ENCODE data around the gene NOM1.
"Not testable (repeated sequence)": the region's sequence is repeated elsewhere in the genome, so short reads cannot be mapped to it uniquely, and the experiment has no call there.

NOM1 gene

GRCh38 chr7:156940421-156941122 is 8.9 kb upstream of the NOM1 start:
- no peak for DNase-seq

DNA sequence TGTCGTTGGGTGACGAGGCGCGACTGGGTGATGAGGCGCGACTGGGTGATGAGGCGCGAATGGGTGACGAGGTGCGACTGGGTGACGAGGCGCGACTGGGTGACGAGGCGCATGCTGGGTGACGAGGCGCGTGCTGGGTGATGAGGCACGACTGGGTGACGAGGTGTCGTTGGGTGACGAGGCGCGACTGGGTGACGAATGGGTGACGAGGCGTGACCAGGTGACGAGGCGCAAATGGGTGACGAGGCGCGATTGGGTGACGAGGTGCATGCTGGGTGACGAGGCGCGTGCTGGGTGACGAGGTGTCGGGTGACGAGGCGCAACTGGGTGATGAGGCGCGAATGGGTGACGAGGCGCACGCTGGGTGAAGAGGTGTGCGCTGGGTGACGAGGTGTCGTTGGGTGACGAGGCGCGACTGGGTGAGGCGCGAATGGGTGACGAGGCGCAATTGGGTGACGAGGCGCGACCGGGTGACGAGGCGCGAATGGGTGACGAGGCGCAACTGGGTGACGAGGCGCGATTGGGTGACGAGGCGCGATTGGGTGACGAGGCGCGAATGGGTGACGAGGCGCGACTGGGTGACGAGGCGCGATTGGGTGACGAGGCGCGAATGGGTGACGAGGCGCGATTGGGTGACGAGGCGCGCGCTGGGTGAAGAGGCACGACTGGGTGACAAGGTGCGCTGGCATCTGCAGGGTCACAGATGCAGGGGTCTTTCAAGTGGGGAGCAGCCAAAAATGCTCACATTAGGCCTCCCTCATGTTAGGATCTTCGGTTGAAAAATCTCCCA is 7.9 kb upstream of the NOM1 start:
- DNase-seq, result no peak

DNA sequence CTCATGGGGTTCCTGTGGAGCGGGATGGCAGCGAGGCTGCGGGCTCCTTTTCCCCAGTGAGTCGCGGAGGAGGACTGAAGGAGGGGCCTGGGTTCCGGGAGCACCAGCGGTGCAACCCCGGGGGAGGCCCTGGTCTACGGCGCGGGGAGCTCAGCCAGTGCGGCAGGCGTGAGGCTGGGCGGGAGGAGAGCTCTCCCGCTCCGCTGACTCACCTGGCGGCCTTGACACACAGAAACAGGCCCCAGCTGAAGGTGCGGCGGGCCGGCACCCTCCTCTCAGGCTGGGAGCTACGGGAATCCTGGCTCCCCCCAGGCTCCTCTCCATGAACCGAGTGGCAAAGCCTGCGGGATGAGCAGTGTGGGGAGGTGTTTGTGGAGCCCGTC is 6.8 kb upstream of the NOM1 start:
- DNase-seq, result no peak

DNA sequence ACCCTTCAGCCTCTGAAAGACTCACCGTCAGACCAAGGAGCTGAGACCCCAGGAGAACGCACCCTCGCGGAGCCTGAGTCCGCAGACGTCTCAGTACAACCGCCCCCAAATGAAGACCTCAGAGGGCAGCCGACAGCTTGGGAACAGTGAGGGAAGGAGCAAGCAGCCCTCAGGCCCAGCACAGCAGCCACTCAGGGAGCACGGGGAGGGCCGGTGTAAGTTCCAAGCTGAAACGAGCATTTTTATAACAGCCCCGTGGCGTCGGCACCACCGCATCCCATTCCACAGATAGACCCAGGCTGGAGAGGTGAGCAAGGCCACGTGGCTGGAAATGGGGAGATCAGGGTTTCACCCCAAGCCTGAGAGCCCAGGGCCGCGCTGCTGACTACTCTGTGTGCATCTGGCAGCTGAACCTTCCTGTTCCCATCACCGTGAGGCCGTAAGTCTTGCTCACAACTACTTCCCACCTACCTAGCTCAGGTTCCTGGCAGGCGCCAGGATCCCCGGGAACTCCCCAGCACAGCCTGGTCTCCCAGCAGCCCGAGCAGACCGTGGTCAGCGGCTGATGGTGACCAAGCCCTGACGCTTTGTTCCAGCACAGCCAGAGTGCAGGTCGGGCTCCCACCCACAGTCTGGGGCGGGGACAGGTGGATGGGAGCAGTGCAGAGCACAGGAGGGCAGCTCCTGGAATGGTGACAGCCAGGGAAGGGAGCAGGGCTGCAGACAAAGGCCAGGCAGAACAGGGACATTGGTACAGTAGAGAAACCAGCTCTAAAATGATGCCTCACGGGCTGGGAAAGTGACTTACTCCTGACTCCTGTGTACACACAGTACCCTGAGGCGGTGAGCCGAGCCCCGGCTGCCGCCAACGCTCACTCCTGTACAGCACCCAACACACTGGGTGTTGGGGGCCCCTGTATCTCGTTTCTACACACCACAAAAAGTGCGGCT is 6.1 kb upstream of the NOM1 start:
- no peak for DNase-seq

GRCh38 chr7:156944876-156945275 is 4.6 kb upstream of the NOM1 start:
- no peak for DNase-seq

DNA sequence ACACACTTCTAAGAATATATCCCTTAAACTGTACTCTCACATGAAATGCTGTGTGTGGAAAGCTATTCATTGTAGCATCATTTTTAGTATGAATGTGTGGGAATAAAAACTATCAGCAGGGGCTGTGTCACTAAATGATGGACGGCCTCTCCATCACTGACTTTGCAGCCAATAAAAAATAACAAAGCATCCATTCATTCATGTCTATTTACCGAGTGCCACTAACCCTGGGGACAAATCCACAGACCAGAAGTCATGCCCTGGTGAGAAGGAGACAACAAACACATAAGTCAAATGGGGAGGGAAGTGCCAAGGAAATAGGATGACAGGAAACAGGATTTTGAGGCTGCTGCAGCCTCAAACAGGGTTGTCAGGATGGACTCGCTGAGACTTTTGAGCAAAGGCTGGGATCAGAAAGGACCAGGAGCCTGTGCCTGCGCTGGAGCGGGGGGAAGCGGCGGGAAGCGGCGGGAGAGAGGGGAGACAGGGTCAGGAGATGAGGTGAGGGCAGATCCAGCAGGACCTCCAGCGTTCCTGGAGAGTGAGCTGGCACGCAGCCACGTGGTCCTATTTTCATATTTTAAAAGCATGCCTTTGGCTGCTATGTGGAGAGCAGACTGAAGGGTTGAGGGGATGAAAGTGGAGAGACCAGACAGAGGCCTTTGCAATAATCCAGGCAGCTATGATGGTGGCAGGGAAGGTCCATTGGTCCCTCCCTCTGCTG is 2.2 kb upstream of the NOM1 start:
- no peak for DNase-seq

GRCh38 chr7:156948361-156948760 is 1.2 kb upstream of the NOM1 start:
- DNase-seq, result no peak

GRCh38 chr7:156950381-156950858 is 908 bp downstream of the NOM1 start:
- DNase-seq, result no peak

- not testable (repeated sequence) for DNase-seq
These were observed 3.7 kb downstream of the NOM1 start for GRCh38 chr7:156953215-156953614.

DNA sequence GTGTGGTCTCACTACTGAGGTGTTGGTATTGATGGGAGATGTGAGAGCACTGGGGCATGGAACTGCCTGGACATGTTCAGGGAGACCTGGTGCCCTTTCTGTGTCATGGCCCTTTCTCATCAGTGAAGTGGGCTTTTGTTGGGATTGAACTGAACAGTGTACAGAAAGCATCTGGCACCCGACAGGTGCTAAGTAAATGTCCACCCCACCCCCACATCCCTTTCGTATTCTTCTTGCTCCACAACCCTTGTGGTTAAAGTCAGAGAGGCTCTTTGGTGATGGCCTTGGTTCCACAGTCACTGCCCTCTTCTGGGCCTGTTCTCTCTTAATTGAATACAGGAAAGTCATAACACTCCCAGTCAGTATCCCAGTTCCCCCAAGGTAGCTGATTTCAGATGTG is 5.4 kb downstream of the NOM1 start:
- no peak for DNase-seq

DNA sequence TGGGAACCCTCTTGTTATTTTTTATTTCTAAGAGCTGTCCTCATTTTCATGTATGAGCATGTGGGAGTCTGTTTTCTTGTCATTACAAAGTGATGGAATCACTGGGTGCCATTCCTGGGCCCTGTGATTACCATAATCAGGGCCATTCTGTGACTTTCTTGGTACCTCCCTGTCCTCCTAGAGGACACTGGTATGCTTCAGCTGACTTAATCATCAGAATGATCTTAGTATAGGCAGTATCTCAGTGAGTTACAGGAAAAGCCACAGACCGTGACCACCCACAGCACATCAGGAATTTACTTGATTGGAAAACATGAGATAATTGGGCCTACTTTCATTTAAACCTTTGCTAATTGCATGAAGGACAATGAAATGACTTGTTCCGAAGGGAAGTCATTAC is 7.2 kb downstream of the NOM1 start:
- no peak for DNase-seq

DNA sequence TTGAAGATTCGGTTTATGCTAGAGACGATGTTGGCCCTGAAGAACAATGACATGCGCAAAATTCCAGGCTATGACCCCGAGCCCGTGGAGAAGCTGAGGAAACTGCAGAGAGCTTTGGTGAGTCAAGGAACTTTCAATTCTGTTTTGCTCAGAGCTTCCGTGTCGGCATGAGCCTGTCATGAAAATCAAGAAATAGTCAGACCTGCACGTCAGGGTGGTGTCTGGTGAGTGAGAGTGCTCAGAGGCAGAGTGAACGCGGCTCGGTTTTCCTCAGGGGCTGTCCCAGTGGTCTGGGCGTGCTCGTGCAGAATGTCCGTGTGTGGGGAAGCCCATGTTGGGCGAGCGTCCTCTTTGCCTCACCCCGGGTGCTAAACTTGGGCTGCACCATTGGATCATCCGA is 12.6 kb downstream of the NOM1 start:
- no peak for DNase-seq

- no peak for DNase-seq
These were observed 13.4 kb downstream of the NOM1 start for GRCh38 chr7:156962897-156963296.

GRCh38 chr7:156963472-156963871 is 14.0 kb downstream of the NOM1 start:
- no peak for DNase-seq

GRCh38 chr7:156964971-156965370 is 15.5 kb downstream of the NOM1 start:
- DNase-seq, result no peak

DNA sequence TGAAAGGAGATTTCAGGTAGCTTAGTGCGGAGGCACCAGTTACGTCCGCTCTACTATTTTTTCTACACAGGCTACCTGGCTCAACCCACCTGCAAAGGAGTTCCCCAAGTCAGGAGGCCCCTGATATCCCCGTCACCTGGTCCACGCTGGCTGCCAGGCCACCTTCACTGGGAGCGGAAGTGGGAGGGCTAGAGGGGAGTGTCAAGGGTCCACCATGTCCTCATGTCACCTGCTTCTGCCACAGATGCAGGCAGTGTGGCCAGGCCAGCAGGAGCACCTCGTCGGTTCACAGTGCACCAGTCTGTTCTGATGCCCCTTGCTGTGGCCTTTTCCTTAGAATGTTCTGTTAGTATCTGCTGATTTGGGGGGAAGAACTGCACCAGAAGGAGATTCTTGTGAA is 16.9 kb downstream of the NOM1 start:
- no peak for DNase-seq

DNA sequence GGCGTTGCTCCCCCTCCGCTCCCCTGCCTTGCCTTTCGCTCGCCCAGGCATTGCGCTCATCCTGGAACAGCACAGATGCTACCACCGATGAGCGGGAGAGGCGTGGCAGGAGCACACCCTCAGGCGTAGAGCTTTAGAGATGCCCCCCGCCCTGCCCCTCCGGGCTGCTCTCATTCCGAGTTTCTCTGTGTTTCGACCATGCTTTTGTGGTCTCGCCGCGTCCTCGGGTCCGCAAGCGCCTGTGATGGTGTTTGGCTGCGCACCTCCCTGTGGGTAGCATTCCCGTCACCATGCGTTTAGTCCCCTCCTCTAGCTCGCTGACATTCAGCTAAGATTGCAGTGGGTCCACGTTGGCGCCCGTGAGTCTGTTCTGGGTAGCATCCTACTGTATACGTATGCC is 18.7 kb downstream of the NOM1 start:
- DNase-seq, result no peak

DNA sequence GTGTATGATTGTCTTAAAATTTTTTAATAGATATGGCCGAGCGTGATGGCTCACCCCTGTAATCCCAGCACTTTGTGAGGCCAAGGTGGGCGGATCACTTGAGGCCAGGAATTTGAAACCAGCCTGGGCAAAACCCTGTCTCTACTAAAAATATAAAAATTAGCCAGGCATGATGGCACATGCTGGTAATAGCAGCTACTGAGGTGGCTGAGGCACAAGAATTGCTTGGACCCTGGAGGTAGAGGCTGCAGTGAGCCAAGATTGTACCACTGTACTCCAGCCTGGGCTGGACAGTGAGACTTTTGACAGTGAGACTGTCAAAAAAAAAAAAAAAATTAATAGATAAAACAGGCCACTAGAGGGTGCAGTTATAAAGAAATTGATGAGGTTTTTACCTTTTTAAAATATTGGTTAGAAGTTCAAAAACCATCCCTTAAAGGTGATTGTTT is 20.5 kb downstream of the NOM1 start:
- no peak for DNase-seq

- DNase-seq, result no peak
These were observed 26.1 kb downstream of the NOM1 start for GRCh38 chr7:156975620-156976019.

DNA sequence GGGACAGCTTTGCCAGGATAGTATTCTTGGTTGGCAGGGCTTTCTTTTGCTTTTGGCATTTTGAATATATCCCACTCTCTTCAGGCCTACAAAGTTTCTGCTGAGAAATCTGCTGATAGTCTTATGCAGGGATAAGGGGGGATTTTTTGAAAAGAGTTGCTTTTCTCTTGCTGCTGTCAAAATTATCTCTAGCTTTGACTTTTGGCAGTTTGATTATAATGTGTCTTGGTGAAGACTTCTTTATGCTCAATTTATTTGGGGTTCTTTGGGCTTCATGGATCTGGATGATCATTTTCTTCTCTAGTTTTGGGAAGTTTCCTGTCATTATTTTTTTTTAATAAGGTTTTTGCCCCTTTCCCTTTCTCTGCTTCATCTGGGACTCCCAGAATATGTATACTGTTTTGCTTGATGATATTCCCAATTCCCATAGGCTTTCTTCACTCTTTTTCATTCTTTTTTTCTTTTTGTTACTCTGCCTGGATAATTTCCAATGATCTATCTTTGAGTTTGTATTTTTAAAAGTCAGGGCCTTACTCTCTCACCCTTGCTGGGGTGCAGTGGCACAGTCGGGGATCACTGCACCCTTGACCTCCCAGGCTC is 29.6 kb downstream of the NOM1 start:
- no peak for DNase-seq

GRCh38 chr7:156979711-156980110 is 30.2 kb downstream of the NOM1 start:
- no peak for DNase-seq

Measured in activated CD4-positive, alpha-beta T cell treated with anti-CD3 and anti-CD28 coated beads, Interleukin-2, Interleukin-6, amounts not matched to agents 100 ng/mL and 50 ng/mL, durations not matched to agents 16 hours and 8 hours (primary cell).